HS-5 (cell line): ENCODE results near the gene SH3PXD2A.
A peak's percentile ranks its signal among the peaks of the same experiment; 100 is the strongest.

Experiments used
- DNase-seq: peaks from one replicate; pipeline ENCODE4 v3.0.0-alpha.2; 2012; ENCODE audit warnings: low read depth

Gene SH3PXD2A

GRCh38 chr10:103720964-103721335 lies 134.4 kb downstream of the SH3PXD2A start:
- DNase-seq, result no peak

- no peak for DNase-seq
These were observed 134.9 kb downstream of the SH3PXD2A start for GRCh38 chr10:103720328-103720963.

- DNase-seq, result no peak
These were observed 136.3 kb downstream of the SH3PXD2A start for GRCh38 chr10:103719036-103719435.

DNA sequence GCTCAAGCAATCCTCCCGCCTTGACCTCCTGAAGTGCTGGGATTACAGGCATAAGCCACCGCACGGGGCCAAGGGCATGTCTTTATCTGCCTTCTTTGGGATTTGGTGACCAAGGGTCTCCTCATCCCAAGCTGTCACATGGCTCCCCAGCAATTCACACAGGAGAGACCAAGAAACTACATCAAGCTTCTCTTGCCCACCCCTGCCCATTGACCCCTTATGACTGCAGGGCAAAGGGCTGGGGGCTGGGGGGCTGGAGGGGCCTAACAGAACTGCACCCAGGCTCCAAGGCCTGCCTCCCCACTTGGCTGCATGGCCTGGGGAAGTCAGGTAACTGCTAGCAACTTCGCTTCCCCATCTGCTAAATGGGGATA lies 137.1 kb downstream of the SH3PXD2A start:
- no peak for DNase-seq

DNA sequence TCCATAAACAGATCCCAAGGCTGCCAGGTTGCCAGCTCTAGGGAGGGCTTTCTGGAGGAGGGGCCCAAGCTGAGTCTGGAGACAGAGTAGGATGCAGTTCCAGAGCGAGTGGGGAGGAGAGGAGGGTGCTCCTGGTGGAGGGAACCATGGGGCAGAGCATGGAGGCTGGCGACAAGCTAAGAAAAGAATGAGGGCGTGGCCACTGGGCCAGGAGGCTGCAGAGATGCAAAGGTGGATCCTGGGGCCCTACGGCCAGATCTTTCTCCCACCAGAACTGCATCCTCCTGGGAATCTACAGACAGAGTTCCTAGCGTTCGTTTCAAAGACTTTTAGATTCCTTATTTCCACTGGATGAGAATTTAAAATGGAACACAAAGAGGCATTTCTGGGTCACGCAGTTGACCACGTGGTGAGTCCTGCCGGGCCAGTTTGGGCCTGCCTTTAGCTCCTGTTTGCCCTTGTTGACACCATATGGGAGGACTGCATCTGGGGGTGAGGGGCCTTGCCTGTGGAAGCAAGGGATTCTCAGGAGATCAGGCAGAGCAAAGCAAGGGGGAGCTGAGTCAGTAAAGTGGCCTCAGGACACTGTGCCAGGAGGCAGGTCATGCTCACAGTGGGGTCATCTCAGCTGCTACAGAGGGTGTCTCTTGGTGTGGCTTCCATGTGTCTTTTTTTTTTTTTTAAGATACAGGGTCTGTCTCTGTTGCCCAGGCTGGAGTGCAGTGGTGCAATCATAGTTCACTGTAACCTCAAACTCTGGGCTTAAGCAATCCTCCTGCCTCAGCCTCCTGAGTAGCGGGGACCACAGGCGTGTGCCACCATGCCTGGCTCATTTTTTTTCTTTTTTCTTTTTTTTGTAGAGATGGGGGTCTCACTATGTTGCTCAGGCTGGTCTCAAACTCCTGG lies 137.8 kb downstream of the SH3PXD2A start:
- DNase-seq, result no peak

DNA sequence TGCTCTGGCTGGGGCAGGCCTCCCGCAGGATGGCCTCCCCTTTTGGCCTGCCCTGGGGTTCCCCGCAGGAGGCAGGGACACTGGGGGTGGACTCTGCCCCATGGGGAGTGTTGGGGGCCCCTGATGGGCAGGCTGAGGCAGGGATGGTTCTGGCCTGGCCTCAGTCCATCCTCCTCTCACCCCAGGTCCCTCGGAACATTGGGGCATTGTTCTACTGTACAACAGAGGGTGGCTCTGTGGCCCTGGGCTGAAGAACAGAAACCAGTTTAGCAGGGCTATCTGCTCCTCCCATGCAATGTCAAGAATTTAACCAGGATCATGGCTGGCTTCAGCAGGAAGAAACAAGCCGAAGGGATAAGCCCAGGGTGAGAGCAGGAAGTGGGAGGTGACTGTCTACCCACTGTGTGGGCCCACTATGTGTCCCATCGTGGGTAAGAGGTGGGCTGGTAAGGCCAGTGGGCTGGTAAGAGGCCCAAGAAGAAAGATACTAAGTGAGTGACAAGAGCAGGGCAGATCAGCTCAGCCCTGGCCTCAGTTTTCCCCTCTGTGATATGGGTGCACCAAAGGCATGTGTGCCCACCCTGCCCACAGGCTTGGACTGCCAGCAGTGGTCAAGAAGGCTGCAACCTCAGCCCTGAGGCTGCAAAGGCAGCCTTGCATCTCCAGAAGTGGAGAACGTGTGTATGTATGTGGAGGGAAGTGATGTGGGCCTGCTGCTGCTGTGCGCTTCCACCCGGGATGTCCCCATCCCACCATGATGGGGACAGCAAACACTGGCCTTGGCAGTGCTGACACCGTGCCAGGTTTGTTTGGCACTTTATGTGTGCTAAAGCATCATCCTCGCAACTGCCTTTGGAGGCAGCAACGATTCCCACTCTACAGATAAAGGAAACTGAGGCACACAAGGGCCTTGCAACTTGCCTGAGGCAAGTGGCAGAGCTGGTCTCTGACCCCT lies 138.9 kb downstream of the SH3PXD2A start:
- DNase-seq, result no peak

DNA sequence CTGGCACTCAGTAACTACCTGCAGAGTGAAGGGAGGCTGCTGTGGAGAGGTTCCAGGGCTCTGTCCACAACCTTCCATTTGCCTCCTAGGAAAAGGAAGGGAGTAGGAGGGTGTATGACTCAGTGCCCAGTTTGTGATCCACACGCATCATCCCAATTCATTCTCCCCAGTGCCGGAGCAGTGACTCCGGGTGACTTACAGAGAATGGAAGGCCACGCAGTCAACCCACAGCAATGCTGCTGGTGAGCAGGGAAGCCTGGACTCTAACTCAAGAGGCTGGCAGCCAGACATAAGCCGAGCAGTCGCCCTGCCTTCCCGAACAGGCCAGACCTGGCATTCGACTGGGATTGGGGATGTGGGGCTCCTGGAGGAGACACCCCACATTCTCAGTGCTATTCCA lies 139.9 kb downstream of the SH3PXD2A start:
- DNase-seq, result peak; percentile 72

DNA sequence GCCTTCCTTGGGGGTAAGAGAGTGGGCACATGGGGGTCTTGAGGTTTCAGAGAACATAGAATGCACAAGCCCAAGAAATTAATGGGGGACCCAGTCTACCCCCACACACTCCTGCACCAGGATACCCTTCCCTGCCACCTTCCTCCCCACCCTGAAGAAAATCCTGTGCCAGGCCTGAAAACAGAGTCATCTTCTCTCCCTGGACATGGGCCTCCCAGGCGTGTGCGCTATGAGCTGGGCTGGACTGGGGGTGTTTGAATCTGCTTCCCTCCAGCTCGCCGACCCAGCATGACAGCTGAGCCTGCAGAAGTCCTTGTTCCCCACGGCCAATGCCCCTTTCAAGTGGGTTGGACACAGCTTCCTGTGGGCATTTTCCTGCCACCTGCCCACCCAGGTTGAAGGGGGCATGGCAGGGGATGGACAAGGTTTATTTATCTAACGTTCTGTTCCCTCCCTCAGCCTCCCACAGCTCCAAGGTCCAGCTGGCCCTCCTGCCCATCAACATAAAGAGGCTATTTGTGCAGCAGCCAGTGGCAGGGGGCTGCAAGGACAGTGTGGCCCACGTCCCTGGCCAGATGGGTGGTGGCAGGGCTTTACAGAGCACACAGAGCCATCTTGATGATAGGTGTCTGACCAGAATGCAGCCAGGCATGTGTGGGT lies 141.0 kb downstream of the SH3PXD2A start:
- DNase-seq, result no peak

DNA sequence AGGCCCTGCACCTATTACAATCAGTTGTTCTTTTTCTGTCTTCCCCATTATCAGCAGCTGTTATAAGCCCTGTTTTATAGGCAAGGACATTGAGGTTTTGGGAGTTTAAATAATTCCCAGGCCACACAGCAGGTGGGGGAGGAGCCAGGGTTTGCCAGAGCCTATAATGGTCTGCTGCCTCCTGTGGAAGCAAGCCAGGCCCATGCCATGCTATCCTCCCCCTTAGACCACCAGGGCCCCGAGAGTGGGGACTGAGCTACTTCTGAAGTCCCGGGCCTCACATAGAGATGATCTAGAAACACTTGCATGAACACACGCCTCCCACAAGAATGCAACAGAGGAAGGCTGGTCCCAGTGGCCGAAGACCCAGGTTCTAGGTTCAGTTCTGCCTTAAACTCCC lies 141.7 kb downstream of the SH3PXD2A start:
- DNase-seq, result no peak

DNA sequence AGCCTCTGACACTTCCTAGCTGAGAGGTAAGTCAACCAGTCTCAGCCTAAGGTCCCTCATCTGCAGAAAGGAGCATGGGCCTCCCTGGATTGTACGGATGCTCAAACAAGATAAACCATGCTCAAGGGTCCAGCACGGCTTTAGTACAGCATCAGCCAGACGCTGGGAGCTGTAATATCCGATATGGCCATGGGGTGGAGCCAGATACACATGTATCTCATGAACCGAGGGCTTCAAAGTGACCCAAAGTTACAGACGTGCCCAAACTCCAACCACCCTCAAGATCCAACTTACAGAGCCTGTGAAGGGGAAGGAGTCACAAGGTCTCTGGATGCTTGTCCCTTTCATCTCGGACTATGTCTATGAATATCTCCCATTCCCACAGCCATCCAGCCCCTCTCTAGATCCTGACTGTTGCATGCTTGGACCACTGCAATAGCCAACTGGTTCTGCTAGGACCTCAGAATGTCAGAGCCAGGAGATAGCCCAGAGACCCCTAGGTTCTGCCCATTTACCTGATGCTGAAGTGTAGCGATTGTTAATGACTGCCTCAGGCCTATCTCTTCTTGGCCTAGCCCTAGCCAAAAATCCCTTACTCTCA lies 142.4 kb downstream of the SH3PXD2A start:
- DNase-seq, result peak; percentile 55

DNA sequence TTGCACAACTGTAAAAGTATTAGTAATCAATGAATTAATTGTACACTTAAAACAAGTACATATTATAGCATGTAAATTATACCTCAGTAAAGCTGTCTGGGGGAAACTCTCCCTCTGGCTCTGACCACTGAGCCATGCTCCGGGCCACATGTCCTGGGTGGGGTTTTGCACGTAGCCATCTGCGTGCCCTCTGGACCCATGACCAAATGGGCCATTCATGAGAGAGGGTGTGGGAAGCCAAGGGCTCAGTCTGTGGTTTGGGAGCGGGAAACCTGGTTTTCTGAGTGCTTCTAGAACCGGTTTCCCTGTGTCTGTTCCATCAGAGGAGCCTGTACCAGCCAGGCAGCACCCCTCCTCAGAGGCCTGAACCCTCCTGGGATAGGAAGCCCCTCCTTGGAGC lies 143.2 kb downstream of the SH3PXD2A start:
- no peak for DNase-seq

GRCh38 chr10:103711351-103711994 lies 143.9 kb downstream of the SH3PXD2A start:
- DNase-seq, result no peak

DNA sequence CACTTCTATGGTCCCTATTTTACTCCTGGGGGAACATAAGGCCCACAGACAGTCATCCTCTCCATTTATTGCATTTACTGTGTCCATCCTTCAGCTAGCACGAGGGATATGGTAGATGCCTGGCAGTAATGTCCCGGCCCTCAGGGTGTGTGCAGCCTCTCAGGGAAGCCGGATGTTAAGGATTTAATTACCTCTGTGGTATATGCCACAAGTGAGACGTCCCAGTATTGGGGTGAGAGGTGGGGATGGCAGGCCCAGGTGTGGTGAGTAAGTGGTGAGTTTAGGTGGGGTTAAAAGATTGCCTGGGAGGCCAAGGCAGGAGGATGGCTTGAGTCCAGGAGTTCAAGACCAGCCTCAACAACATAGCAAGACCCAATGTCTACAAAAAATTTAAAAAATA lies 144.9 kb downstream of the SH3PXD2A start:
- no peak for DNase-seq

- DNase-seq, result peak; percentile 60
These were observed 145.9 kb downstream of the SH3PXD2A start for GRCh38 chr10:103709341-103709920.

DNA sequence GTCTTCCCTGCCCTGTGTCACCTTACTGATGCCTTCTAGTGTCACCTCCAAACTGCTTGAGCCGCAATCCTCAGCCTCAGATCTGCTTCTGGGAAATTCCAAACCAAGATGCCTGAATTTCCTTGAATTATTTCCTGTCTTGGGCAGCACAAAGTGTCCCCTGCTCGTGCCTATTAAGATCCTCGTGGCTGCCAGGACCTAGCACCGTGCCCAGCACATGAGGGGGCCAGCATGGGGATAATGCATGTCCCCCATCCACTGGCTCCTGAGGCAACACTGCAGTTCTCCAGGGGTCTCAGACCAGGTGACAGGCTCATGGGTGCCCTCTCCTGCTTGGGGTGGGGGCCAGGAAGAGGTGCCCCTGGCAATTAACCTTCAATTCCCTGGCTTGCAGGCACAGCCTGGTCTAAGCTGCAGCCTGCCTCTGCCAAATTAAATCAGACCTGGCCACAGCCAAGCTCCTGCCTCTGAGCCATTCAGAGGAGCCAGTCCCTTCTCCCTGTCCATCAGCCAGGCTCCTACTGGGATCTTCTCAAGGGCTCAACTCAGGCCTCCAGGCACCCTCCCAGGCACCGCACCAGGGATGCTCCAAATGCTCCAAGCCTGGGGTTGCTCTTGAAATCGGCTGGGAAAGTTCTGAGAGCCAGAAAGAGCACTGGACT lies 146.6 kb downstream of the SH3PXD2A start:
- no peak for DNase-seq

DNA sequence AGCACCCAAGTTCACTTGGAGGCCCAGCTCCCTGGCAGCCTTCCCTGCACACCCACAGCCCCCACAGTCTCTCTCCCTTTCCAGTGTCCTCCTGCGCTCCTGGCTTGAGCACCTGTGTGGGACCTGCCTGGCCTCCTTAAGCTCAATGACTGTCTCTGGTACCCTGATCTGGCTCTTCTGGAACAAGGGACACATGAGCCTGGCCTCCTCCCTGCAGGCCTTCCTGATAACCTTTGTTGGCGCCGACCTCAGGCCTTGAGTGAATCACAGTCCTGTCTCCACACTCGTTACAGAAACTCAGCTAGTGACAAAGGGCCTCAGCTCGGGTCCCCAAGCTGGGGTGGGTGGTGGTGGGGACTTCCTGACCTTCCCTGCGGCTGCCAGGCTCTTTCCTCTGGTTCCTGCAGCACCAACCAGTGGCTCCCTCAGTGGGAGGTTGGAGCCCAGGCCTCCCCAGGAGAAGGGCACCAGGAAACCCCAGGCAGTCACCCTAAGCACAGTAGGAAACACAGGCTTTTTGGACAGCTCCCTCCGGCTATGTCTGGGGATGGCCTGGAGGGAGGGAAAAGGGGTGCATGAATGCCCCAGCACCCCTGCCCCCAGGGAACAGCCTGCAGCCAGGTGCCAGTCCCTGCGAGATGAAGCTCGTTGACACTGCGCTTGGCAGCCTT lies 147.3 kb downstream of the SH3PXD2A start:
- no peak for DNase-seq

GRCh38 chr10:103706762-103707161 lies 148.6 kb downstream of the SH3PXD2A start:
- DNase-seq, result no peak

GRCh38 chr10:103706047-103706446 lies 149.3 kb downstream of the SH3PXD2A start:
- no peak for DNase-seq
